B cell (primary cell): ENCODE results near the gene PTEN.

Source experiments
- CTCF ChIP-seq: fragments of 200-600 bp; IDR thresholded peaks from one replicate; pipeline ENCODE4 v1.8.0; 2022; ENCODE audit warnings: antibody characterized with exemption, mild to moderate bottlenecking
- EZH2 ChIP-seq: IDR thresholded peaks from 2 replicates; pipeline ENCODE4 v1.6.1; 2012; ENCODE audit warnings: borderline replicate concordance, low read depth, mild to moderate bottlenecking, moderate library complexity, low read length; ENCODE audit not compliant: insufficient read depth, poor library complexity, severe bottlenecking

- TF ChIP-seq CTCF (no peak), EZH2 (no peak)
Observed at GRCh38 chr10:88004451-88004850, 141.0 kb downstream of the PTEN start.
